ENCODE data around the gene GDAP2.

GRCh38 chr1:117857418-117857817 lies 72.0 kb downstream of the GDAP2 start:
- TF ChIP-seq CTCF (IDR thresholded peaks at IDR 0.05; ENCODE audit: poor library complexity) (no peak), EZH2 (IDR thresholded peaks at IDR 0.05; ENCODE audit: borderline replicate concordance) (no peak), EZH2phosphoT487 (IDR thresholded peaks at IDR 0.05; ENCODE audit: low read depth, severe bottlenecking, unreplicated experiment) (no peak)
